ENCODE results near the gene TRAT1. TPM values are rescaled to one million over a fixed set of nuclear protein-coding genes. Genes with fewer than 3 reads are reported as not detected.

The TRAT1 gene
- total and polyA plus RNA-seq, 10 donors = 2.2 to 20.5 (median 10.1) TPM

GRCh38 chr3:108791473-108791872, 31.1 kb upstream of the TRAT1 start:
- no peak for DNase-seq
- no peaks in the 10 kb centered on the region for H3K4me1 ChIP-seq
- TF ChIP-seq POLR2AphosphoS5 (IDR thresholded peaks at IDR 0.05) = no peak
- 45 to 68% (median 51%) methylated on average over 3 of the region's 3 CpGs for WGBS, 5 donors
- H3K27ac ChIP-seq = no peak overlapping the region
- no peaks in the 10 kb centered on the region for H3K36me3 ChIP-seq
- H3K27me3 ChIP-seq (replicated peaks in 1 of 7) = no peaks in the 10 kb centered on the region
- intact Hi-C loops (cut with DNase I; ENCODE audit: low total_unique reads) = no loop called here
- H3K4me3 ChIP-seq = no peak overlapping the region
- H3K9me3 ChIP-seq = peaks cover 0 to 15% (median 4%) of the 10 kb centered on the region in 8 donors

GRCh38 chr3:108804437-108804836, 18.1 kb upstream of the TRAT1 start:
- TF ChIP-seq, protein P1, sequence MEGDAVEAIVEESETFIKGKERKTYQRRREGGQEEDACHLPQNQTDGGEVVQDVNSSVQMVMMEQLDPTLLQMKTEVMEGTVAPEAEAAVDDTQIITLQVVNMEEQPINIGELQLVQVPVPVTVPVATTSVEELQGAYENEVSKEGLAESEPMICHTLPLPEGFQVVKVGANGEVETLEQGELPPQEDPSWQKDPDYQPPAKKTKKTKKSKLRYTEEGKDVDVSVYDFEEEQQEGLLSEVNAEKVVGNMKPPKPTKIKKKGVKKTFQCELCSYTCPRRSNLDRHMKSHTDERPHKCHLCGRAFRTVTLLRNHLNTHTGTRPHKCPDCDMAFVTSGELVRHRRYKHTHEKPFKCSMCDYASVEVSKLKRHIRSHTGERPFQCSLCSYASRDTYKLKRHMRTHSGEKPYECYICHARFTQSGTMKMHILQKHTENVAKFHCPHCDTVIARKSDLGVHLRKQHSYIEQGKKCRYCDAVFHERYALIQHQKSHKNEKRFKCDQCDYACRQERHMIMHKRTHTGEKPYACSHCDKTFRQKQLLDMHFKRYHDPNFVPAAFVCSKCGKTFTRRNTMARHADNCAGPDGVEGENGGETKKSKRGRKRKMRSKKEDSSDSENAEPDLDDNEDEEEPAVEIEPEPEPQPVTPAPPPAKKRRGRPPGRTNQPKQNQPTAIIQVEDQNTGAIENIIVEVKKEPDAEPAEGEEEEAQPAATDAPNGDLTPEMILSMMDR (IDR thresholded peaks at IDR 0.05 in 8 of 11, conservative IDR thresholded peaks at IDR 0.05 in 3 of 11) = no peak
- TF ChIP-seq POLR2AphosphoS5 (IDR thresholded peaks at IDR 0.05) (no peak), POLR2A (IDR thresholded peaks at IDR 0.05) (no peak)
- intact Hi-C loops (cut with DNase I; ENCODE audit: low total_unique reads) = no loop called here
- Histone ChIP-seq H3K4me1 (peaks cover 0 to 7% (median 0%) of the 10 kb centered on the region in 6 donors), H3K36me3 (no peaks in the 10 kb centered on the region), H3K27ac (no peak overlapping the region), H3K9me3 (peaks cover 0 to 7% (median 1%) of the 10 kb centered on the region in 8 donors), H3K27me3 (replicated peaks in 1 of 7) (no peaks in the 10 kb centered on the region), H3K4me3 (no peak overlapping the region)
- WGBS, 5 donors = 95 to 99% (median 97%) methylated on average over 2 of the region's 2 CpGs
- DNase-seq = no peak

DNA sequence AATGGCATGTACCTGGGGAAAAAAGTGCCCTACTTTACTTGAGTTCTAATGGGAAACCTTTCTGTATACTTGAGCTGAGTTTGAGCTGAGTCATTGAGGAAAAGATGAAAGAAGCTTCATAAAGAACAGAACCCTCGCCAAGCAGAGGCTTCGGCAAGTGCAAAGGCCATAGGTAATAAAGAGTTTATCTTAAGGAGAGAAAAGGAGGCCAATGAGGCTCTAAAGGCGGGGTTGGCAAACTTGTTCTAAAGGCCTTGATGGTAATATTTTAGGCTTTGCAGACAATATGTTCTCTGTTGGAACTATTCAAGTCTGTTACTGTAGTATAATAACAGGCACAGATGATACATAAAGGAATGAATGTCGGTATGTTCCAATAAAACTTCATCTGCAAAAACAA, 17.6 kb upstream of the TRAT1 start:
- Histone ChIP-seq H3K9me3 (peaks cover 0 to 7% (median 1%) of the 10 kb centered on the region in 8 donors), H3K27me3 (replicated peaks in 1 of 7) (no peaks in the 10 kb centered on the region), H3K27ac (peak overlapping the region in 2 of 8 donors; percentile 78 to 86), H3K4me1 (peaks cover 0 to 7% (median 0%) of the 10 kb centered on the region in 6 donors), H3K4me3 (no peak overlapping the region), H3K36me3 (no peaks in the 10 kb centered on the region)
- intact Hi-C loops (cut with DNase I; ENCODE audit: low total_unique reads) = no loop called here
- WGBS, 5 donors = 87 to 92% (median 89%) methylated on average over 4 of the region's 4 CpGs
- no peak for DNase-seq
- TF ChIP-seq, protein P1 (IDR thresholded peaks at IDR 0.05 in 8 of 11, conservative IDR thresholded peaks at IDR 0.05 in 3 of 11) = no peak
- TF ChIP-seq POLR2AphosphoS5 (IDR thresholded peaks at IDR 0.05) (no peak), POLR2A (IDR thresholded peaks at IDR 0.05) (no peak)

DNA sequence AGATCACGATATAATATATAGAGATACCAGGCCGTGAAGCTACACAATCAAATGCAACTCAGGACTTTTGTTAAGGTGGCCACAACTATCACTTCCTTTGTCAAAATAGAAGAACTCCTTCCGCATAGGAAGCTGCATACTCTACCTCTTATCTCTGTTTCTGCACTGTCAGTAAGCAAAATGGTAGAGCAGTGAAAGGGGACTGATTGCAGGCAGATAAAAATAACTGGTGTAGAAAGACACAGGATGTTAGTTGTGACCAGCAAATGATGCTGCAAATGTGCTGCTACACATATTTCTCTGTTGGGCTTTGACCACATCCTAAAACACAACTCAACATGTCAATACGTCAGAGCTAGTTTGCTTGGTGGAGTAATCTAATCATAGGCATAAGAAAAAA, 16.3 kb upstream of the TRAT1 start:
- Histone ChIP-seq H3K27ac (peak overlapping the region; percentile 24 to 86 (median 60)), H3K4me1 (peaks cover 0 to 7% (median 0%) of the 10 kb centered on the region in 6 donors), H3K36me3 (no peaks in the 10 kb centered on the region), H3K4me3 (no peak overlapping the region), H3K27me3 (replicated peaks in 1 of 7) (no peaks in the 10 kb centered on the region), H3K9me3 (peaks cover 0 to 6% (median under 1%) of the 10 kb centered on the region in 8 donors)
- TF ChIP-seq, protein P1 (IDR thresholded peaks at IDR 0.05 in 8 of 11, conservative IDR thresholded peaks at IDR 0.05 in 3 of 11) = no peak
- TF ChIP-seq POLR2A (IDR thresholded peaks at IDR 0.05) (no peak), POLR2AphosphoS5 (IDR thresholded peaks at IDR 0.05) (peak in 1 of 3 donors; percentile 40)
- WGBS, 5 donors = 35 to 50% (median 37%) methylated on average over 4 of the region's 4 CpGs
- intact Hi-C loops (cut with DNase I; ENCODE audit: low total_unique reads) = no loop called here
- no peak for DNase-seq

DNA sequence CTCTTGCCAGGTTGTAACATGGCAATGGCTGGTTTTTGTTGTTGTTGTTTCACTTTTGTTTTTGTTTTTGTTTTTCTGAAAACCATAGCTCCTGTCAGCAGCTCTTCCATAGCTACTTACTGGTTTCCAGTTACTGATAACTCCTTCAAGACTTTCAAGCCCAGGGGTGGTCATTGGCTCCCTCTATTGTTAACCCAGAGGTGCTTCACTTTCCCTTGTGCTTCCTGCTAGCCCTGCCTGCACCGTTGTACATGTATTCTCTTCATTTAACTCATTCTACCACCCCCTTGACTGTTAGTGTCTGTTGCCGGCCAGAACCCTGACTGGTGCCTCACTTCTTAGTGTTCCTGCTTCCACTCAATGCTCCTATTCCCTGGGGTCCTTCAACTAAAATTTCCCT, 4.2 kb upstream of the TRAT1 start:
- TF ChIP-seq POLR2AphosphoS5 (IDR thresholded peaks at IDR 0.05) (no peak), POLR2A (IDR thresholded peaks at IDR 0.05) (no peak)
- TF ChIP-seq, protein P1 (IDR thresholded peaks at IDR 0.05 in 8 of 11, conservative IDR thresholded peaks at IDR 0.05 in 3 of 11) = peak in 10 of 11 experiments; percentile 18 to 58 (median 30)
- Histone ChIP-seq H3K4me3 (no peak overlapping the region), H3K27me3 (replicated peaks in 1 of 7) (no peaks in the 10 kb centered on the region), H3K36me3 (no peaks in the 10 kb centered on the region), H3K9me3 (no peaks in the 10 kb centered on the region), H3K4me1 (peaks cover 0 to 5% (median 2%) of the 10 kb centered on the region in 6 donors), H3K27ac (no peak overlapping the region)
- intact Hi-C loops (cut with DNase I; ENCODE audit: low total_unique reads) = no loop called here
- no peak for DNase-seq
- 28 to 39% (median 32%) methylated on average over 2 of the region's 2 CpGs for WGBS, 5 donors

Measured in spleen (tissue), 11 donors.